Measurements from ENCODE around the gene CERT1. TPM values are rescaled to one million over a fixed set of nuclear protein-coding genes. Genes with fewer than 3 reads are reported as not detected.

Gene CERT1
- total and polyA plus RNA-seq, 2 experiments from 2014 or later, result 15.6 to 42.0 TPM

DNA sequence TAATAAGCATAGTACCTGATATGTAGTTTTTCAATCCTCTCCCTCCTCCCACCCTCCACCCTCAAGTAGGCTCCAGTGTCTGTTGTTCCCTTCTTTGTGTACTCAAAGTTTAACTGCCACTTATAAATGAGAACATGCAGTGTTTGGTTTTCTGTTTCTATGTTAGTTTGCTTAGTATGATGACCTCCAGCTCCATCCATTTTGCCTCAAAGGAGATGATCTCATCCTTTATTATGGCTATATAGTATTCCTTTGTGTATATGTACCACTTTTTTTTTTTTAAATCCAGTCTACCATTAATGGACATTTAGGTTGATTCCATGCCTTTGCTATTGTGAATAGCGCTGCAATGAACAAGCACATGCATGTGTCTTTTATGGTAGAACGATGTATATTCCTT lies 20.8 kb upstream of the CERT1 start:
- Histone ChIP-seq H3K4me2 (no peak overlapping the region), H3K36me3 (replicated peaks; ENCODE audit: insufficient read depth, low read depth) (no peaks in the 10 kb centered on the region), H3K9me2 (replicated peaks; ENCODE audit: insufficient read depth) (no peaks in the 10 kb centered on the region), H3K9me3 (ENCODE audit: low read depth) (peaks cover 8% of the 10 kb centered on the region), H3K27me3 (no peaks in the 10 kb centered on the region), H3K4me3 (no peak overlapping the region), H4K20me1 (ENCODE audit: insufficient read depth, poor library complexity, severe bottlenecking) (no peaks in the 10 kb centered on the region), H3K4me1 (ENCODE audit: insufficient read depth) (no peaks in the 10 kb centered on the region), H2AFZ (no peak overlapping the region), H3K27ac (no peak overlapping the region), H3K79me2 (peaks cover 70% of the 10 kb centered on the region)
- WGBS (ENCODE audit: low lambda C conversion rate, missing lambda C conversion rate), result 95% methylated on average over 2 of the region's 2 CpGs
- DNase-seq (ENCODE audit: low spot score), result no peak
- no peak for TF ChIP-seq EZH2 (IDR thresholded peaks at IDR 0.05; ENCODE audit: borderline replicate concordance)
- TF ChIP-seq, protein P1, sequence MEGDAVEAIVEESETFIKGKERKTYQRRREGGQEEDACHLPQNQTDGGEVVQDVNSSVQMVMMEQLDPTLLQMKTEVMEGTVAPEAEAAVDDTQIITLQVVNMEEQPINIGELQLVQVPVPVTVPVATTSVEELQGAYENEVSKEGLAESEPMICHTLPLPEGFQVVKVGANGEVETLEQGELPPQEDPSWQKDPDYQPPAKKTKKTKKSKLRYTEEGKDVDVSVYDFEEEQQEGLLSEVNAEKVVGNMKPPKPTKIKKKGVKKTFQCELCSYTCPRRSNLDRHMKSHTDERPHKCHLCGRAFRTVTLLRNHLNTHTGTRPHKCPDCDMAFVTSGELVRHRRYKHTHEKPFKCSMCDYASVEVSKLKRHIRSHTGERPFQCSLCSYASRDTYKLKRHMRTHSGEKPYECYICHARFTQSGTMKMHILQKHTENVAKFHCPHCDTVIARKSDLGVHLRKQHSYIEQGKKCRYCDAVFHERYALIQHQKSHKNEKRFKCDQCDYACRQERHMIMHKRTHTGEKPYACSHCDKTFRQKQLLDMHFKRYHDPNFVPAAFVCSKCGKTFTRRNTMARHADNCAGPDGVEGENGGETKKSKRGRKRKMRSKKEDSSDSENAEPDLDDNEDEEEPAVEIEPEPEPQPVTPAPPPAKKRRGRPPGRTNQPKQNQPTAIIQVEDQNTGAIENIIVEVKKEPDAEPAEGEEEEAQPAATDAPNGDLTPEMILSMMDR (IDR thresholded peaks at IDR 0.05; ENCODE audit: poor library complexity), result no peak
- no peak for TF ChIP-seq EZH2phosphoT487 (IDR thresholded peaks at IDR 0.05; ENCODE audit: low read depth, severe bottlenecking, unreplicated experiment)

DNA sequence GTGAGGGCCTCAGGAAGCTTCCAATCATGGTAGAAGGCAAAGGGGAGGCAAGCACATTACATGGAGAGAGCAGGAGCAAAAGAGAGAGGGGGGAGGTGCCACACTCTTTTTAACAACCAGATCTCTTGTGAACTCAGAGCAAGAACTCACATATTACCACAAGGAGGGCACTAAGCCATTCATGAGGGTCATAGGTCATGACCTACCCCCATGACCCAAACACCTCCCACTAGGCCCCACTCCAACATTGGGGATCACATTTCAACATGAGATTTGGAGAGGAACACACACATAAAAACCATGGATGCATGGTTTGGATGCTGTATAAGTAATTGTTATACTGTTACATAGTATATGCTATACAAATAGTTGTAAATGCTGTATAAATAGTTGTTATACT lies 17.8 kb upstream of the CERT1 start:
- Histone ChIP-seq H3K79me2 (peaks cover 68% of the 10 kb centered on the region), H3K4me2 (no peak overlapping the region), H3K9me2 (replicated peaks; ENCODE audit: insufficient read depth) (no peaks in the 10 kb centered on the region), H3K36me3 (replicated peaks; ENCODE audit: insufficient read depth, low read depth) (no peaks in the 10 kb centered on the region), H2AFZ (no peak overlapping the region), H3K27me3 (no peaks in the 10 kb centered on the region), H3K9me3 (ENCODE audit: low read depth) (peaks cover 5% of the 10 kb centered on the region), H3K4me1 (ENCODE audit: insufficient read depth) (no peaks in the 10 kb centered on the region), H3K4me3 (no peak overlapping the region), H3K27ac (no peak overlapping the region), H4K20me1 (ENCODE audit: insufficient read depth, poor library complexity, severe bottlenecking) (peaks cover 2% of the 10 kb centered on the region)
- DNase-seq (ENCODE audit: low spot score), result no peak
- TF ChIP-seq, protein P1 (IDR thresholded peaks at IDR 0.05; ENCODE audit: poor library complexity), result no peak
- TF ChIP-seq EZH2 (IDR thresholded peaks at IDR 0.05; ENCODE audit: borderline replicate concordance) (no peak), EZH2phosphoT487 (IDR thresholded peaks at IDR 0.05; ENCODE audit: low read depth, severe bottlenecking, unreplicated experiment) (no peak)

DNA sequence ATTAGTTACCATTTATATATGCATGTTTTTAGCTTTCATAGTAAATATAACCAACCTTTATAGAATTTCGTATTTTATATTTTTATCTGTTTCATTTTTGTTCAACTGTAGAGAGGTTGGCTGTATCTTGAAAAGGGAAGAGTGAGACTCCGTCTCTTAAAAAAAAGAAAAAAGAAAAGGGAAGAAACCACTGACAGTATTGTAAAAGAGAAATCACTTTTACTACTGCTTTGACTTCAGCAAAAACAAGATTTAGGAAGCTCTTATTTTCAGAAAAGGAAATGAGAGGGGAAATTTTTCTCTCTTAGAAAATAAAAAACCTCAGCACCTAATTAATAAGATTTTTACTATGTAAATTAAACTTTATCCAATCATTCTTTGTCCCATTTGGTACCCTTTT lies 14.6 kb upstream of the CERT1 start:
- Histone ChIP-seq H3K27me3 (no peaks in the 10 kb centered on the region), H3K9me2 (replicated peaks; ENCODE audit: insufficient read depth) (no peaks in the 10 kb centered on the region), H3K79me2 (peaks cover 61% of the 10 kb centered on the region), H3K36me3 (replicated peaks; ENCODE audit: insufficient read depth, low read depth) (no peaks in the 10 kb centered on the region), H2AFZ (no peak overlapping the region), H3K4me1 (ENCODE audit: insufficient read depth) (no peaks in the 10 kb centered on the region), H4K20me1 (ENCODE audit: insufficient read depth, poor library complexity, severe bottlenecking) (peaks cover 5% of the 10 kb centered on the region), H3K4me3 (no peak overlapping the region), H3K9me3 (ENCODE audit: low read depth) (peaks cover 6% of the 10 kb centered on the region), H3K4me2 (no peak overlapping the region), H3K27ac (no peak overlapping the region)
- WGBS (ENCODE audit: low lambda C conversion rate, missing lambda C conversion rate), result 100% methylated on average over 2 of the region's 2 CpGs
- TF ChIP-seq EZH2phosphoT487 (IDR thresholded peaks at IDR 0.05; ENCODE audit: low read depth, severe bottlenecking, unreplicated experiment), result no peak
- no peak for TF ChIP-seq EZH2 (IDR thresholded peaks at IDR 0.05; ENCODE audit: borderline replicate concordance)
- no peak for DNase-seq (ENCODE audit: low spot score)

DNA sequence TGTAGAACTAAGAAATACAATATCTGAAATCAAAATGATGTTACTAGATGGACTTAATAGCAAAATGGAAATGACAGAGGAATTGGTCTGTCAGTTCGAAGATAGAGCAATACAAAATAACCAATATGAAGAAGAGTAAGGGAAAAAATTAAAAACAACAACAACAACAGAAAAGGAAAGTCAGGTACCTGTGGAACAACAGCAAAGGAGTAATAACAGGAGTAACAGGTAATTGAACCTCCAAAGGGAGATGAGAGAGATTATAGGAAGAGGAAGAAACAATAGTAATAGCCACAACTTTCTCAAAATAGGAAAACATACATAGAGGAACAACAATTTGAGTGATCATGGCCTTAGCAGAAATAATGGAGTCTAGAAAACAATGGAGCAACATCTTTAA lies 13.9 kb upstream of the CERT1 start:
- H3K9me2 ChIP-seq (replicated peaks; ENCODE audit: insufficient read depth), result no peaks in the 10 kb centered on the region
- H3K27me3 ChIP-seq, result no peaks in the 10 kb centered on the region
- no peak overlapping the region for H3K27ac ChIP-seq
- peaks cover 5% of the 10 kb centered on the region for H4K20me1 ChIP-seq (ENCODE audit: insufficient read depth, poor library complexity, severe bottlenecking)
- H3K4me1 ChIP-seq (ENCODE audit: insufficient read depth), result no peaks in the 10 kb centered on the region
- H3K4me2 ChIP-seq, result no peak overlapping the region
- no peak for TF ChIP-seq EZH2 (IDR thresholded peaks at IDR 0.05; ENCODE audit: borderline replicate concordance)
- TF ChIP-seq, protein P1 (IDR thresholded peaks at IDR 0.05; ENCODE audit: poor library complexity), result no peak
- no peak for TF ChIP-seq EZH2phosphoT487 (IDR thresholded peaks at IDR 0.05; ENCODE audit: low read depth, severe bottlenecking, unreplicated experiment)
- H3K4me3 ChIP-seq, result no peak overlapping the region
- peaks cover 11% of the 10 kb centered on the region for H3K9me3 ChIP-seq (ENCODE audit: low read depth)
- H3K79me2 ChIP-seq, result peaks cover 69% of the 10 kb centered on the region
- H3K36me3 ChIP-seq (replicated peaks; ENCODE audit: insufficient read depth, low read depth), result no peaks in the 10 kb centered on the region
- no peak overlapping the region for H2AFZ ChIP-seq
- WGBS (ENCODE audit: low lambda C conversion rate, missing lambda C conversion rate), result 89% methylated on average over 1 of the region's 1 CpG
- no peak for DNase-seq (ENCODE audit: low spot score)
